HepG2 (cell line): ENCODE results near the gene GDF15. TPM values are rescaled to one million over a fixed set of nuclear protein-coding genes. Genes with fewer than 3 reads are reported as not detected.

Source experiments
- FOXC1 ChIP-seq: sonication (generic); formaldehyde crosslinking; IDR thresholded peaks from 2 replicates; pipeline ENCODE4 v1.8.0; 2022; ENCODE audit warnings: mild to moderate bottlenecking, missing genetic modification reagents, borderline replicate concordance
- FOXJ3 ChIP-seq: sonication (generic); formaldehyde crosslinking; IDR thresholded peaks from 2 replicates; pipeline ENCODE4 v1.4.0; 2020; ENCODE audit warnings: missing genetic modification reagents, mild to moderate bottlenecking, borderline replicate concordance
- GATAD2A ChIP-seq: IDR thresholded peaks from 2 replicates; pipeline ENCODE4 v1.6.1; 2016
- ISL2 ChIP-seq: sonication (generic); formaldehyde crosslinking; IDR thresholded peaks from 2 replicates; pipeline ENCODE4 v1.5.0; 2020; ENCODE audit warnings: missing genetic modification reagents
- KLF13 ChIP-seq: sonication (generic); formaldehyde crosslinking; IDR thresholded peaks from 2 replicates; pipeline ENCODE4 v1.4.0; 2020; ENCODE audit warnings: mild to moderate bottlenecking, missing genetic modification reagents
- NFIB ChIP-seq: sonication (generic); formaldehyde crosslinking; IDR thresholded peaks from 2 replicates; pipeline ENCODE4 v1.9.0; 2021; ENCODE audit warnings: missing genetic modification reagents, mild to moderate bottlenecking, borderline replicate concordance
- NR2F2 ChIP-seq: IDR thresholded peaks from 2 replicates; pipeline ENCODE4 v1.6.1; 2012; ENCODE audit warnings: low read depth, inconsistent platforms, borderline replicate concordance
- PHF5A ChIP-seq: IDR thresholded peaks from one replicate; pipeline ENCODE4 v1.6.1; 2018; ENCODE audit warnings: low read depth, missing genetic modification reagents; ENCODE audit not compliant: unreplicated experiment
- PRDM10 ChIP-seq: sonication (generic); formaldehyde crosslinking; IDR thresholded peaks from 2 replicates; pipeline ENCODE4 v1.4.0; 2020; ENCODE audit warnings: low read depth, missing genetic modification reagents
- PRDM15 ChIP-seq: sonication (generic); formaldehyde crosslinking; IDR thresholded peaks from 2 replicates; pipeline ENCODE4 v1.4.0; 2020; ENCODE audit warnings: missing genetic modification reagents
- TCF12 ChIP-seq, 2 experiments: fragments of 450-650 bp in 1 of 2; sonication (generic) in 1 of 2; formaldehyde crosslinking in 1 of 2; IDR thresholded peaks; 2 replicates each; pipeline versions ENCODE4 v1.6.1 to v1.8.0; 2017 to 2022; ENCODE audit warnings: antibody characterized with exemption in 1 of 2, mild to moderate bottlenecking in 1 of 2, missing genetic modification reagents in 1 of 2, moderate library complexity in 1 of 2
- TEF ChIP-seq: sonication (generic); formaldehyde crosslinking; IDR thresholded peaks from 2 replicates; pipeline ENCODE4 v1.5.0; 2020; ENCODE audit warnings: missing genetic modification reagents
- ZBTB1 ChIP-seq: sonication (generic); formaldehyde crosslinking; IDR thresholded peaks from 2 replicates; pipeline ENCODE4 v1.4.0; 2020; ENCODE audit warnings: missing genetic modification reagents, borderline replicate concordance
- ZBTB49 ChIP-seq: sonication (generic); formaldehyde crosslinking; IDR thresholded peaks from 2 replicates; pipeline ENCODE4 v1.4.0; 2020; ENCODE audit warnings: missing genetic modification reagents, borderline replicate concordance
- ZNF362 ChIP-seq: sonication (generic); formaldehyde crosslinking; IDR thresholded peaks from 2 replicates; pipeline ENCODE4 v1.4.0; 2020; ENCODE audit warnings: missing genetic modification reagents, mild to moderate bottlenecking, borderline replicate concordance
- ZNF598 ChIP-seq: sonication (generic); formaldehyde crosslinking; IDR thresholded peaks from 2 replicates; pipeline ENCODE4 v1.5.1; 2020; ENCODE audit warnings: mild to moderate bottlenecking, missing genetic modification reagents, borderline replicate concordance
- polyA plus RNA-seq, 8 experiments: library from polyadenylated mRNA; depleted of rRNA in 3 of 8; stranded (reverse) in 7 of 8; unstranded in 1 of 8; fragments of >200 nt; fragmentation: Illumina TruSeq in 4 of 8; extraction: Trizol in 4 of 8; gene quantifications; 2 replicates each; pipeline versions ENCODE4 v1.2.1 to v1.2.3, GENCODE V29; 2011 to 2016; ENCODE audit warnings: low read depth in 4 of 8, missing spikeins in 1 of 8, mixed read lengths in 1 of 8; ENCODE audit not compliant: insufficient read depth in 1 of 8
- total RNA-seq, 5 experiments: library from RNA; depleted of rRNA; stranded (reverse); fragments of >200 nt; fragmentation: Illumina TruSeq; extraction: Trizol; gene quantifications; 2 replicates each; pipeline ENCODE4 v1.2.3, GENCODE V29; 2016; ENCODE audit warnings: low read depth in 1 of 5

GDF15 gene
- total and polyA plus RNA-seq, 2 of the 13 experiments (the other 11 are each of a cell fraction or from before 2014, with no cell fraction given) = 146 to 422 TPM

GRCh38 chr19:18390065-18390907 lies 4.3 kb downstream of the GDF15 start (continued):
- TF ChIP-seq ZNF362 (CRISPR knock-in tag) (no peak), TCF12 (IDR thresholded peaks at IDR 0.05) (no peak), TCF12 (CRISPR knock-in tag; IDR thresholded peaks at IDR 0.05) (no peak), PHF5A (CRISPR knock-in tag) (no peak), ZBTB49 (CRISPR knock-in tag) (no peak), KLF13 (CRISPR knock-in tag) (no peak), FOXC1 (CRISPR knock-in tag) (no peak), TEF (CRISPR knock-in tag) (no peak), GATAD2A (CRISPR knock-in tag) (0 out of 2 replicates have a peak, but pooled peaks have one; percentile 15), PRDM10 (CRISPR knock-in tag) (no peak), NFIB (CRISPR knock-in tag) (no peak), ZBTB1 (CRISPR knock-in tag) (no peak), ZNF598 (CRISPR knock-in tag) (no peak), NR2F2 (0 out of 2 replicates have a peak, but pooled peaks have one; percentile 10), FOXJ3 (CRISPR knock-in tag) (no peak), ISL2 (CRISPR knock-in tag) (no peak), PRDM15 (no peak)
